Measurements from ENCODE around the gene TAS2R3. TPM values are rescaled to one million over a fixed set of nuclear protein-coding genes. Genes with fewer than 3 reads are reported as not detected.

TAS2R3 gene
- total and polyA plus RNA-seq, 2 of the 13 experiments (the other 11 are each of a cell fraction or from before 2014, with no cell fraction given), result 0.74 to 1.1 TPM

DNA sequence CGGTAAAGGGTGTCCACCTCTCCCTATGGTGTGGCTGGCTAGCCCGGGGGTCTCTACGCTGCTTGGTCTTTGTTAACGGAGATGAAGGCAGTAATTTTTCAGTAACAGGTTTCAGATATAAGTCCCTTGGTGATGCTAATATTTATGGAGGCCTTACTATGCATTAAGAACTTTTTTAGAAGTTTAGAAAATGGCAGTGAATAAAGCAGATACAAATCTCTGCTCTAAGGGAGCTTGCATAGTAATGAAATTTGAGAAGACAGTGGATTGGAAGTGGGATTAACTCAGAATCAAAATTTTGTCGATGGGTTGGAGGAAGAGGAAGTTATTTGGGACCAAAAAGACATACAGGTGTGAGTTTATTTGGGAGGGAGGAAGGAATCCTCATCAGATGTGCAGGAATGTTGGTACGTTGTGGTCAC is 25.3 kb upstream of the TAS2R3 start (continued):
- TF ChIP-seq, protein P1, sequence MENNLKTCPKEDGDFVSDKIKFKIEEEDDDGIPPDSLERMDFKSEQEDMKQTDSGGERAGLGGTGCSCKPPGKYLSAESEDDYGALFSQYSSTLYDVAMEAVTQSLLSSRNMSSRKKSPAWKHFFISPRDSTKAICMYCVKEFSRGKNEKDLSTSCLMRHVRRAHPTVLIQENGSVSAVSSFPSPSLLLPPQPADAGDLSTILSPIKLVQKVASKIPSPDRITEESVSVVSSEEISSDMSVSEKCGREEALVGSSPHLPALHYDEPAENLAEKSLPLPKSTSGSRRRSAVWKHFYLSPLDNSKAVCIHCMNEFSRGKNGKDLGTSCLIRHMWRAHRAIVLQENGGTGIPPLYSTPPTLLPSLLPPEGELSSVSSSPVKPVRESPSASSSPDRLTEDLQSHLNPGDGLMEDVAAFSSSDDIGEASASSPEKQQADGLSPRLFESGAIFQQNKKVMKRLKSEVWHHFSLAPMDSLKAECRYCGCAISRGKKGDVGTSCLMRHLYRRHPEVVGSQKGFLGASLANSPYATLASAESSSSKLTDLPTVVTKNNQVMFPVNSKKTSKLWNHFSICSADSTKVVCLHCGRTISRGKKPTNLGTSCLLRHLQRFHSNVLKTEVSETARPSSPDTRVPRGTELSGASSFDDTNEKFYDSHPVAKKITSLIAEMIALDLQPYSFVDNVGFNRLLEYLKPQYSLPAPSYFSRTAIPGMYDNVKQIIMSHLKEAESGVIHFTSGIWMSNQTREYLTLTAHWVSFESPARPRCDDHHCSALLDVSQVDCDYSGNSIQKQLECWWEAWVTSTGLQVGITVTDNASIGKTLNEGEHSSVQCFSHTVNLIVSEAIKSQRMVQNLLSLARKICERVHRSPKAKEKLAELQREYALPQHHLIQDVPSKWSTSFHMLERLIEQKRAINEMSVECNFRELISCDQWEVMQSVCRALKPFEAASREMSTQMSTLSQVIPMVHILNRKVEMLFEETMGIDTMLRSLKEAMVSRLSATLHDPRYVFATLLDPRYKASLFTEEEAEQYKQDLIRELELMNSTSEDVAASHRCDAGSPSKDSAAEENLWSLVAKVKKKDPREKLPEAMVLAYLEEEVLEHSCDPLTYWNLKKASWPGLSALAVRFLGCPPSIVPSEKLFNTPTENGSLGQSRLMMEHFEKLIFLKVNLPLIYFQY (CRISPR knock-in tag; IDR thresholded peaks at IDR 0.05; ENCODE audit: borderline replicate concordance), result no peak
- TF ChIP-seq, protein P2, sequence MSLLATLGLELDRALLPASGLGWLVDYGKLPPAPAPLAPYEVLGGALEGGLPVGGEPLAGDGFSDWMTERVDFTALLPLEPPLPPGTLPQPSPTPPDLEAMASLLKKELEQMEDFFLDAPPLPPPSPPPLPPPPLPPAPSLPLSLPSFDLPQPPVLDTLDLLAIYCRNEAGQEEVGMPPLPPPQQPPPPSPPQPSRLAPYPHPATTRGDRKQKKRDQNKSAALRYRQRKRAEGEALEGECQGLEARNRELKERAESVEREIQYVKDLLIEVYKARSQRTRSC (CRISPR knock-in tag; IDR thresholded peaks at IDR 0.05; ENCODE audit: low read depth), result 0 out of 2 replicates have a peak, but pooled peaks have one; percentile 8
- TF ChIP-seq MTA1 (CRISPR knock-in tag; IDR thresholded peaks at IDR 0.05; ENCODE audit: borderline replicate concordance) (no peak), MEIS1 (CRISPR knock-in tag; IDR thresholded peaks at IDR 0.05; ENCODE audit: borderline replicate concordance) (peak; percentile 2; the same call in 1 of the 2 replicates), ZNF10 (CRISPR knock-in tag; IDR thresholded peaks at IDR 0.05; ENCODE audit: borderline replicate concordance, low read depth) (no peak), ZNF766 (CRISPR knock-in tag; IDR thresholded peaks at IDR 0.05; ENCODE audit: borderline replicate concordance) (no peak), WIZ (CRISPR knock-in tag; IDR thresholded peaks at IDR 0.05) (no peak), DNMT3B (CRISPR knock-in tag; conservative IDR thresholded peaks at IDR 0.05) (no peak), ZFP90 (CRISPR knock-in tag; IDR thresholded peaks at IDR 0.05; ENCODE audit: borderline replicate concordance) (no peak), ZNF446 (CRISPR knock-in tag; IDR thresholded peaks at IDR 0.05) (no peak), FOXJ3 (CRISPR knock-in tag; IDR thresholded peaks at IDR 0.05; ENCODE audit: borderline replicate concordance) (no peak), RBM39 (IDR thresholded peaks at IDR 0.05; ENCODE audit: low read depth, low read length, poor library complexity, severe bottlenecking) (no peak), ZSCAN9 (CRISPR knock-in tag; IDR thresholded peaks at IDR 0.05; ENCODE audit: borderline replicate concordance) (no peak), DPF2 (CRISPR knock-in tag; IDR thresholded peaks at IDR 0.05; ENCODE audit: borderline replicate concordance, low read depth) (no peak), ZNF101 (CRISPR knock-in tag; IDR thresholded peaks at IDR 0.05; ENCODE audit: borderline replicate concordance, low read depth) (0 out of 2 replicates have a peak, but pooled peaks have one; percentile 1), KLF12 (CRISPR knock-in tag; IDR thresholded peaks at IDR 0.05; ENCODE audit: borderline replicate concordance) (0 out of 2 replicates have a peak, but pooled peaks have one; percentile 29), ZNF350 (CRISPR knock-in tag; IDR thresholded peaks at IDR 0.05; ENCODE audit: borderline replicate concordance, low read depth) (no peak)
- TF ChIP-seq, protein P3, sequence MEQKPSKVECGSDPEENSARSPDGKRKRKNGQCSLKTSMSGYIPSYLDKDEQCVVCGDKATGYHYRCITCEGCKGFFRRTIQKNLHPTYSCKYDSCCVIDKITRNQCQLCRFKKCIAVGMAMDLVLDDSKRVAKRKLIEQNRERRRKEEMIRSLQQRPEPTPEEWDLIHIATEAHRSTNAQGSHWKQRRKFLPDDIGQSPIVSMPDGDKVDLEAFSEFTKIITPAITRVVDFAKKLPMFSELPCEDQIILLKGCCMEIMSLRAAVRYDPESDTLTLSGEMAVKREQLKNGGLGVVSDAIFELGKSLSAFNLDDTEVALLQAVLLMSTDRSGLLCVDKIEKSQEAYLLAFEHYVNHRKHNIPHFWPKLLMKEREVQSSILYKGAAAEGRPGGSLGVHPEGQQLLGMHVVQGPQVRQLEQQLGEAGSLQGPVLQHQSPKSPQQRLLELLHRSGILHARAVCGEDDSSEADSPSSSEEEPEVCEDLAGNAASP (CRISPR knock-in tag; IDR thresholded peaks at IDR 0.05; ENCODE audit: borderline replicate concordance), result no peak
- TF ChIP-seq, protein P4, sequence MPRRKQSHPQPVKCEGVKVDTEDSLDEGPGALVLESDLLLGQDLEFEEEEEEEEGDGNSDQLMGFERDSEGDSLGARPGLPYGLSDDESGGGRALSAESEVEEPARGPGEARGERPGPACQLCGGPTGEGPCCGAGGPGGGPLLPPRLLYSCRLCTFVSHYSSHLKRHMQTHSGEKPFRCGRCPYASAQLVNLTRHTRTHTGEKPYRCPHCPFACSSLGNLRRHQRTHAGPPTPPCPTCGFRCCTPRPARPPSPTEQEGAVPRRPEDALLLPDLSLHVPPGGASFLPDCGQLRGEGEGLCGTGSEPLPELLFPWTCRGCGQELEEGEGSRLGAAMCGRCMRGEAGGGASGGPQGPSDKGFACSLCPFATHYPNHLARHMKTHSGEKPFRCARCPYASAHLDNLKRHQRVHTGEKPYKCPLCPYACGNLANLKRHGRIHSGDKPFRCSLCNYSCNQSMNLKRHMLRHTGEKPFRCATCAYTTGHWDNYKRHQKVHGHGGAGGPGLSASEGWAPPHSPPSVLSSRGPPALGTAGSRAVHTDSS (CRISPR knock-in tag; conservative IDR thresholded peaks at IDR 0.05), result no peak
- TF ChIP-seq, protein P5, sequence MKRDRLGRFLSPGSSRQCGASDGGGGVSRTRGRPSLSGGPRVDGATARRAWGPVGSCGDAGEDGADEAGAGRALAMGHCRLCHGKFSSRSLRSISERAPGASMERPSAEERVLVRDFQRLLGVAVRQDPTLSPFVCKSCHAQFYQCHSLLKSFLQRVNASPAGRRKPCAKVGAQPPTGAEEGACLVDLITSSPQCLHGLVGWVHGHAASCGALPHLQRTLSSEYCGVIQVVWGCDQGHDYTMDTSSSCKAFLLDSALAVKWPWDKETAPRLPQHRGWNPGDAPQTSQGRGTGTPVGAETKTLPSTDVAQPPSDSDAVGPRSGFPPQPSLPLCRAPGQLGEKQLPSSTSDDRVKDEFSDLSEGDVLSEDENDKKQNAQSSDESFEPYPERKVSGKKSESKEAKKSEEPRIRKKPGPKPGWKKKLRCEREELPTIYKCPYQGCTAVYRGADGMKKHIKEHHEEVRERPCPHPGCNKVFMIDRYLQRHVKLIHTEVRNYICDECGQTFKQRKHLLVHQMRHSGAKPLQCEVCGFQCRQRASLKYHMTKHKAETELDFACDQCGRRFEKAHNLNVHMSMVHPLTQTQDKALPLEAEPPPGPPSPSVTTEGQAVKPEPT (CRISPR knock-in tag; IDR thresholded peaks at IDR 0.05; ENCODE audit: low read depth), result no peak
